Cardiac fibroblast (primary cell): ENCODE results near the gene TRIM9.

Experiments used
- DNase-seq, 2 donors: peaks; one replicate each; pipeline versions ENCODE4 v3.0.0 to v3.0.0-alpha.2; 2010; ENCODE audit warnings: low read depth in 2 of 2
- H3K4me3 ChIP-seq, 2 donors: replicated peaks in 1 of 2; 1 replicate in 1 of 2; 2 replicates in 1 of 2; pipeline ENCODE4 v1.5.1; 2011; ENCODE audit warnings: low read depth in 2 of 2, low read length in 2 of 2, mild to moderate bottlenecking in 2 of 2, moderate library complexity in 1 of 2
- CTCF ChIP-seq: IDR thresholded peaks from one replicate; pipeline ENCODE4 v1.5.1; 2011; ENCODE audit warnings: low read depth, mild to moderate bottlenecking, low read length, inconsistent platforms

TRIM9 gene

DNA sequence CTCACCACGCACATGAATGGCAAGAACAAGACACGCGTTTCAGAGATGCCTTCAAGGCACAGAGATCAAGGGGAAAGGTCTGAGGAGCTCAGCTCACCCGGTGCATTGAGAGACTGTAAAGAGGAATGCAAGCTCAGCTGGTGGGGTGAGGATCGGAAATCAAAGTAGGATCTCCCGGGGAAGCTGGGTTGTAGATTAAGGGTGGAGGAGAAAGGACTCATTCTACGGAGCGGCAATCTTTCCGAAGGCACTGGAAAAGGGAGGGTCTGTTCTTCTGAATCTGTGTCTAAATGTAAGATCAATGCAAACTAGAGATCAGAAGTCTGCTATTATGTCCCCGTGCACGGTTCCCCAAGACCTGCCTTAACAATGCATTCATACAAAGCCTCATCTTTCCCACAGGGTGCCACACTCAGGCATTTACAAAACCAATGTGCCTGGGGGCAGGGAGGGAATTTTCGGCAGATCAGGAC lies 109.0 kb downstream of the TRIM9 start:
- H3K4me3 ChIP-seq, result no peak overlapping the region

GRCh38 chr14:50985124-50985858 lies 109.6 kb downstream of the TRIM9 start:
- no peak overlapping the region for H3K4me3 ChIP-seq
- peak in 1 of 2 donors; percentile 3 for DNase-seq
- TF ChIP-seq CTCF, result no peak

More for the DNA sequence above, 109.0 kb downstream of the TRIM9 start:
- no peak for DNase-seq
- TF ChIP-seq CTCF, result no peak

DNA sequence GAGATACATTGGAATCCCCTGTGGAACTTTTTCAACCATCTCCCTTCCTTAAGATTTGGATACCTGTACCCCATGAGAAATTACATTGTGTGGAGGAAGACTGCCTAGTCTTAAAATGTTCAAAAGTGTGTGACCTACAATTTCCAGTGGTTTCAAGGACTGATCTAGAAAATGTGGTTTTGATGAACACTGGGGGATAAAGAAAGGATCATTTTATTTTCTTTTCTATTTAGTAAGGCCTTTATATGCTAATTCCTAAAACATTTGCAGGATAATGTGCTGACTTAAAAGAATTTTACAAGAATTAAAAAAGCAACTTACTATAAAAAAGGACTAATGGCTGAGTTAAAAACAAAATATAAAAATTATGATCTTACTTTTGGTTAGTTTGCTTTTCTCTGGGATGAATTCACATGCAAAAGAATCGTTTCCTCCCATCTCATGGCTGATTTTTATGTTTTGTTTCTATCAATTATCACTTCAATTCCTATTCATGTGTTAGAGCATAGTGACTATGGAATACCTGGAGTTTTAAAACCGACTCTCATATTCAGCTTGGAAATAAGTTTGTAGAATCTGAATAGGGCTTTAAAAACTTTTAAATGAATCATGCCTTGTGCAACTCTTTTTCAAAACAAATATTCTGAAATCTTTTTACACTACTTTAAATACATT lies 110.7 kb downstream of the TRIM9 start:
- DNase-seq, result no peak
- no peak for TF ChIP-seq CTCF
- no peak overlapping the region for H3K4me3 ChIP-seq

DNA sequence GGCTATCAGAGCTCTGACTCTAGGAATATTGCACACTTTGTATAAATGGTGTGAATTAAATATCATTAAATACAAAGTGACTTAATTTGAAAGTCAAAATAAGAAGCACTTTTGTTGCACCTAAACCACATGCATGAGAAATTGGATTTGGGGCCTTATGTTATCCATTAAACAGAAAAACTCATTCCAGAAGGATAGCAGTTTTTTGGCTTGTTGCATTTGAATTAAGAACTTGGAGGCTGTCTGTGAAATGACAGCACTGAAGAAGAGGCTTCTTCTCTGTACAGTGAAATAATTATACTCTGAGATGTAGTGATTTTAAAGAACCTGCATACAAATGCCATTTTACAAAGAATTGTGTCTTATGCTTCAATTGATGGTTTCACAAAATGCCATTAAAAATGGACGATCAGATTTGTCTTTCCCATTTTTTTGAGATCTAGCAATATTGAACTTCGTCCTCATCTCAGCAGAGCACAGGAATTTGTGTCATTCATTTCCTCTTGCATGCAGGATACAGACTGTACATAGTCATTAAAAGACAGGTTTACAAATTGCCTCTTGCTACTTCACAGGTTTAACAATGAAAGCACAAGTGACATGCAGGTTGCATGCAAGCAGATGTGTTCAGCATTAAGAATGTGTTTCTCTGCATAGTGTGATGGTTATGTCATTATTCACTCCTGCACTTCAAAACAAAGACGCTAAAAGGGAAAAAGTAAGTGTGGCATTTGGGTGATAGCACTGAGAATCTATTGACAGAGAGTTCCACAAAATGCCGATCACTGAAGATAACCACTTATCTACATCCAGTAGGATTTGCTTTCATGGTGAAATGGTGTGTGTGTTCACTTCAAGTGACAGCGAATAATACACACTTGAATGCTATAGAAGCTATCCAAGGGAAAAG lies 114.7 kb downstream of the TRIM9 start:
- no peak overlapping the region for H3K4me3 ChIP-seq
- no peak for TF ChIP-seq CTCF
- DNase-seq, result no peak

DNA sequence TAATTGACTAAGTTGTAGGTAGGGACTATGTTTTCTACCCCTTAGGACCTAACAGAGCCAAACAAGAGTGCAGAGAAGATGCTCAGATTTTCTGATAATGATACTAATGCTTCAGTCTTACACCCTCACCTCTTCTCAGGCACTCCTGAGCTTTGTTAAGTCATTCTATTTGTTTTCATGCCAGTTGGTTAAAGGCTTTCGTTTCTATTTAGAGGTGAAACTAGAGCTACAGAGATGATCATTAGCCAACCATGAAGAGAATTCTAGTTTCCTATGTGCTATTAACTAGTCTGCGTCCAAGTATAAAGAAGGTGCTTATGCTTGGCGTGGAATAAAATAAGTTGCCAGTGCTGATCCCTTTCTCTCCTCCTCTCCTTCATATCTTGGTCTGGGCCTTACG lies 116.0 kb downstream of the TRIM9 start:
- no peak overlapping the region for H3K4me3 ChIP-seq
- no peak for TF ChIP-seq CTCF
- DNase-seq, result no peak

GRCh38 chr14:50978529-50978871 lies 116.4 kb downstream of the TRIM9 start:
- no peak for TF ChIP-seq CTCF
- H3K4me3 ChIP-seq, result no peak overlapping the region
- no peak for DNase-seq
